Prostate gland (tissue), 2 donors: ENCODE measurements around the gene TSPO.

ENCODE experiments used
- POLR2A ChIP-seq: fragments of 450-650 bp; IDR thresholded peaks from one replicate; pipeline ENCODE4 v1.6.1; 2016; ENCODE audit warnings: antibody characterized with exemption, mild to moderate bottlenecking
- TF ChIP-seq, protein P1 (sequence below), 4 experiments: fragments of 200-600 bp in 2 of 4; fragments of 450-650 bp in 2 of 4; sonication (generic) in 2 of 4; IDR thresholded peaks; 1 replicate in 3 of 4; 2 replicates in 1 of 4; pipeline ENCODE4 v1.5.1; 2016 to 2019; ENCODE audit warnings: antibody characterized with exemption in 4 of 4, mild to moderate bottlenecking in 2 of 4, moderate library complexity in 2 of 4

GRCh38 chr22:43205261-43205691, 53.9 kb downstream of the TSPO start:
- TF ChIP-seq, protein P1, sequence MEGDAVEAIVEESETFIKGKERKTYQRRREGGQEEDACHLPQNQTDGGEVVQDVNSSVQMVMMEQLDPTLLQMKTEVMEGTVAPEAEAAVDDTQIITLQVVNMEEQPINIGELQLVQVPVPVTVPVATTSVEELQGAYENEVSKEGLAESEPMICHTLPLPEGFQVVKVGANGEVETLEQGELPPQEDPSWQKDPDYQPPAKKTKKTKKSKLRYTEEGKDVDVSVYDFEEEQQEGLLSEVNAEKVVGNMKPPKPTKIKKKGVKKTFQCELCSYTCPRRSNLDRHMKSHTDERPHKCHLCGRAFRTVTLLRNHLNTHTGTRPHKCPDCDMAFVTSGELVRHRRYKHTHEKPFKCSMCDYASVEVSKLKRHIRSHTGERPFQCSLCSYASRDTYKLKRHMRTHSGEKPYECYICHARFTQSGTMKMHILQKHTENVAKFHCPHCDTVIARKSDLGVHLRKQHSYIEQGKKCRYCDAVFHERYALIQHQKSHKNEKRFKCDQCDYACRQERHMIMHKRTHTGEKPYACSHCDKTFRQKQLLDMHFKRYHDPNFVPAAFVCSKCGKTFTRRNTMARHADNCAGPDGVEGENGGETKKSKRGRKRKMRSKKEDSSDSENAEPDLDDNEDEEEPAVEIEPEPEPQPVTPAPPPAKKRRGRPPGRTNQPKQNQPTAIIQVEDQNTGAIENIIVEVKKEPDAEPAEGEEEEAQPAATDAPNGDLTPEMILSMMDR (IDR thresholded peaks at IDR 0.05), result no peak
- TF ChIP-seq POLR2A, result no peak
